ENCODE data around the gene ATG2A. TPM values are rescaled to one million over a fixed set of nuclear protein-coding genes. Genes with fewer than 3 reads are reported as not detected.

The ATG2A gene
- total and polyA plus RNA-seq, 9 of the 15 experiments (the other 6 are each of a cell fraction or from before 2014, with no cell fraction given): 0.25 to 45.9 (median 5.2) TPM

- TF ChIP-seq ATF2 (CRISPR knock-in tag; IDR thresholded peaks at IDR 0.05): no peak
- 0 out of 2 replicates have a peak, but pooled peaks have one; percentile 44 for TF ChIP-seq RHOXF2B (CRISPR knock-in tag; conservative IDR thresholded peaks at IDR 0.05)
- peak; percentile 52 for TF ChIP-seq RBBP5 (IDR thresholded peaks at IDR 0.05; ENCODE audit: borderline replicate concordance, insufficient read depth, low read length, poor library complexity, severe bottlenecking)
- TF ChIP-seq MTF1 (CRISPR knock-in tag; IDR thresholded peaks at IDR 0.05; ENCODE audit: borderline replicate concordance): no peak
- TF ChIP-seq GTF2A2 (tag; IDR thresholded peaks at IDR 0.05): no peak
- no peak for TF ChIP-seq IFI16 (CRISPR knock-in tag; IDR thresholded peaks at IDR 0.05)
- TF ChIP-seq CREB3L1 (IDR thresholded peaks at IDR 0.05; ENCODE audit: borderline replicate concordance, low read depth): no peak
- TF ChIP-seq ZNF77 (CRISPR knock-in tag; IDR thresholded peaks at IDR 0.05): no peak
- TF ChIP-seq ILK (tag; IDR thresholded peaks at IDR 0.05; ENCODE audit: borderline replicate concordance, low read depth): no peak
- TF ChIP-seq ETV5 (CRISPR knock-in tag; IDR thresholded peaks at IDR 0.05; ENCODE audit: low read depth): peak; percentile 68
- TF ChIP-seq ZNF124 (CRISPR knock-in tag; IDR thresholded peaks at IDR 0.05): no peak
- peak in 1 of 2 experiments; percentile 42; a peak in 1 of 4 replicates for TF ChIP-seq FOXK2 (conservative IDR thresholded peaks at IDR 0.05 in 1 of 2, IDR thresholded peaks at IDR 0.05 in 1 of 2; ENCODE audit: low read depth in 2 of 2)
- no peak for TF ChIP-seq HMG20A (CRISPR knock-in tag; conservative IDR thresholded peaks at IDR 0.05)
- peak; percentile 20; the same call in 1 of the 2 replicates for TF ChIP-seq LCOR (CRISPR knock-in tag; IDR thresholded peaks at IDR 0.05)
- TF ChIP-seq SMAD1 (IDR thresholded peaks at IDR 0.05; ENCODE audit: low read depth, low read length, partially characterized antibody): no peak
- no peak for TF ChIP-seq TRIM28 (IDR thresholded peaks at IDR 0.05)
- no peak for TF ChIP-seq SIX5 (IDR thresholded peaks at IDR 0.05; ENCODE audit: borderline replicate concordance in 1 of 2, insufficient read depth in 1 of 2, low read depth in 1 of 2, low read length in 2 of 2)
- TF ChIP-seq ATF1 (CRISPR knock-in tag; IDR thresholded peaks at IDR 0.05): no peak
- TF ChIP-seq ATF1 (tag; IDR thresholded peaks at IDR 0.05): peak; percentile 20
- peak; percentile 75; the same call in 1 of the 2 replicates for TF ChIP-seq HNRNPL (IDR thresholded peaks at IDR 0.05; ENCODE audit: low read depth, low read length)
- no peak for TF ChIP-seq TSC22D4 (tag; IDR thresholded peaks at IDR 0.05)
- TF ChIP-seq NR0B1 (IDR thresholded peaks at IDR 0.05; ENCODE audit: partially characterized antibody): no peak
- no peak for TF ChIP-seq NEUROD1 (IDR thresholded peaks at IDR 0.05; ENCODE audit: borderline replicate concordance, low read depth, low read length, partially characterized antibody)
- TF ChIP-seq ADNP (tag; IDR thresholded peaks at IDR 0.05): no peak; the same call in 1 of the 2 replicates
- TF ChIP-seq MCM2 (IDR thresholded peaks at IDR 0.05; ENCODE audit: low read depth): no peak
These were observed 29.1 kb downstream of the ATG2A start (continued) for GRCh38 chr11:64887757-64888405.

All from K562 (cell line).